Measurements from ENCODE around the gene KCNQ4. TPM values are rescaled to one million over a fixed set of nuclear protein-coding genes. Genes with fewer than 3 reads are reported as not detected.

Gene KCNQ4
- total and polyA plus RNA-seq, 2 donors (not counting 3 experiments of a cell fraction or from before 2014, with no cell fraction given): 0.06 to 0.07 TPM

GRCh38 chr1:40798366-40799281, 15.0 kb downstream of the KCNQ4 start:
- DNase-seq (ENCODE audit: low read depth, low spot score): no peak
- Histone ChIP-seq H3K4me1 (ENCODE audit: control insufficient read depth, extremely low read depth, insufficient read depth, low read length) (peaks cover 14% of the 10 kb centered on the region), H3K27me3 (ENCODE audit: control insufficient read depth in 2 of 2, insufficient read depth in 2 of 2, low read length in 2 of 2) (peaks cover 0 to 4% of the 10 kb centered on the region in 2 experiments), H2AFZ (ENCODE audit: low read depth, low read length) (no peak overlapping the region), H3K4me3 (replicated peaks in 1 of 3; ENCODE audit: insufficient read depth in 1 of 3, low read depth in 1 of 3, low read length in 3 of 3) (no peak overlapping the region), H3K79me2 (ENCODE audit: control insufficient read depth, insufficient read depth, low read length) (no peaks in the 10 kb centered on the region), H3K4me2 (ENCODE audit: insufficient read depth, low read length) (no peak overlapping the region), H3K27ac (ENCODE audit: insufficient read depth, low read depth, low read length) (no peak overlapping the region), H4K20me1 (replicated peaks; ENCODE audit: control insufficient read depth, extremely low read depth, insufficient read depth, low read length) (no peaks in the 10 kb centered on the region), H3K9ac (replicated peaks; ENCODE audit: extremely low read depth, insufficient read depth, low read length) (no peak overlapping the region), H3K9me3 (replicated peaks; ENCODE audit: control insufficient read depth, insufficient read depth, low read length) (no peaks in the 10 kb centered on the region), H3K36me3 (ENCODE audit: control insufficient read depth in 2 of 2, extremely low read depth in 1 of 2, insufficient read depth in 2 of 2, low read length in 2 of 2) (no peaks in the 10 kb centered on the region), H3K9me1 (replicated peaks; ENCODE audit: control insufficient read depth, extremely low read depth, insufficient read depth, low read length) (no peaks in the 10 kb centered on the region)
- TF ChIP-seq CTCF (IDR thresholded peaks at IDR 0.05; ENCODE audit: extremely low read depth in 1 of 2, insufficient read depth in 1 of 2, low read depth in 1 of 2, low read length in 2 of 2) (no peak), FOS (IDR thresholded peaks at IDR 0.05; ENCODE audit: borderline replicate concordance, insufficient read depth, low read length) (no peak), POLR2AphosphoS5 (IDR thresholded peaks at IDR 0.05; ENCODE audit: insufficient read depth, low read depth, low read length) (no peak), EZH2 (IDR thresholded peaks at IDR 0.05; ENCODE audit: borderline replicate concordance, low read depth, low read length, severe bottlenecking) (no peak), MYC (IDR thresholded peaks at IDR 0.05; ENCODE audit: low read depth, low read length) (no peak), POLR2A (IDR thresholded peaks at IDR 0.05; ENCODE audit: low read depth, low read length) (no peak), MAX (IDR thresholded peaks at IDR 0.05; ENCODE audit: insufficient read depth, insufficient read length) (no peak), GATA2 (IDR thresholded peaks at IDR 0.05; ENCODE audit: insufficient read depth, insufficient read length, low read depth, low read length) (no peak), JUN (IDR thresholded peaks at IDR 0.05; ENCODE audit: borderline replicate concordance, insufficient read depth, insufficient read length, low read depth) (no peak)
- CTCF ChIA-PET: interaction anchor here (3.2 kb wide), 1 partner anchor 25 kb away, joined by 21 read pairs; no protein-coding TSS in a partner anchor
- FAIRE-seq: no peak
- BruUV-seq (replicated peaks): no TSS peak
- POLR2A ChIA-PET: no interaction called here
- intact Hi-C loops (cut with micrococcal nuclease) (no loop called here), dilution Hi-C loops (cut with MboI; ENCODE audit: extremely low pct_ligation_motif_present, low sequenced_read_pairs) (no loop called here)
